ENCODE results near the gene ACSL6.

Gene ACSL6

DNA sequence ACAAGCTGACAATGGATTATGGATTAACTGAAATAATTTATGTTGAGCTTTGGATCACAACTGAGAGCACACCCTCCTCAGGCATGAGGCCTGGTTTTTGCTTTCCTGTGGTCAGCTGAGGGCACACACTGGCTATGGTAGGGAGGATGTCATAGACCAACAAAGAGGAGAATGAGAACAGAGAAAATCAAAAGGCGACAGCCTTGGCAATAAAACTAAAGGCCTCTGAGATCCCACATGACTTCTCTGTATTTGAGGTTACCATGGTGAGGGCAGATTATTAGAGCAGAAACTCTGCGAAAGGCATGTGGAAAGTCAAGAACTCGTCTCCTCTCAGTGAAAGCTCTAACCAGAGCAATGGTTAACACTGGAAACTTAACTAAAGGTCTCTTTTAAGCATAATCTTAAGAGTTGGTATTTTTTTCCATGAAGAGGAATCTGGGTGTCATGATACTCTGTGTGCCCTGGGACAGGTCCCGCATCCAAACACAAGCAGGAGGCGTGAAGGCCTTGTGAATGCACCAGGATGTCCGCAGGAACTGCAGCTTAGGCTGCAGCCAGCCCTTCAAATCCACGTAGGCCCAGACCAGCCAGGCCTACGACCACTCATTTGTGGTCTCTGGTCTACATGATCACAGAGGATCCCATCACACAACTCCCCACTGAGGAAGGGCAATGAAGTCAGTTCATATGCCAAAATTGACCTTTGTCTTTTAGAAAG is 53.6 kb downstream of the ACSL6 start:
- Histone ChIP-seq H3K4me3 (ENCODE audit: low read length) (no peak overlapping the region), H3K79me2 (ENCODE audit: control insufficient read depth, low read length) (no peaks in the 10 kb centered on the region), H3K27me3 (ENCODE audit: control insufficient read depth, low read length) (peaks cover 4% of the 10 kb centered on the region; the same call in 1 of the 2 replicates), H3K9me2 (replicated peaks; ENCODE audit: control insufficient read depth, low read length) (no peaks in the 10 kb centered on the region), H3K9me3 (ENCODE audit: control insufficient read depth, insufficient read depth, low read length) (no peaks in the 10 kb centered on the region), H4K20me1 (ENCODE audit: control insufficient read depth, insufficient read depth, low read depth, low read length) (no peaks in the 10 kb centered on the region), H3K36me3 (ENCODE audit: control insufficient read depth, low read length) (no peaks in the 10 kb centered on the region), H3K27ac (ENCODE audit: low read depth, low read length) (no peak overlapping the region), H3F3A (ENCODE audit: control insufficient read depth, insufficient read depth) (no peaks in the 10 kb centered on the region), H3K4me2 (ENCODE audit: low read length) (no peak overlapping the region), H3K4me1 (ENCODE audit: control insufficient read depth, low read length) (no peaks in the 10 kb centered on the region)
- no peak for TF ChIP-seq EZH2phosphoT487 (IDR thresholded peaks at IDR 0.05; ENCODE audit: borderline replicate concordance, low read length)
- TF ChIP-seq, protein P1, sequence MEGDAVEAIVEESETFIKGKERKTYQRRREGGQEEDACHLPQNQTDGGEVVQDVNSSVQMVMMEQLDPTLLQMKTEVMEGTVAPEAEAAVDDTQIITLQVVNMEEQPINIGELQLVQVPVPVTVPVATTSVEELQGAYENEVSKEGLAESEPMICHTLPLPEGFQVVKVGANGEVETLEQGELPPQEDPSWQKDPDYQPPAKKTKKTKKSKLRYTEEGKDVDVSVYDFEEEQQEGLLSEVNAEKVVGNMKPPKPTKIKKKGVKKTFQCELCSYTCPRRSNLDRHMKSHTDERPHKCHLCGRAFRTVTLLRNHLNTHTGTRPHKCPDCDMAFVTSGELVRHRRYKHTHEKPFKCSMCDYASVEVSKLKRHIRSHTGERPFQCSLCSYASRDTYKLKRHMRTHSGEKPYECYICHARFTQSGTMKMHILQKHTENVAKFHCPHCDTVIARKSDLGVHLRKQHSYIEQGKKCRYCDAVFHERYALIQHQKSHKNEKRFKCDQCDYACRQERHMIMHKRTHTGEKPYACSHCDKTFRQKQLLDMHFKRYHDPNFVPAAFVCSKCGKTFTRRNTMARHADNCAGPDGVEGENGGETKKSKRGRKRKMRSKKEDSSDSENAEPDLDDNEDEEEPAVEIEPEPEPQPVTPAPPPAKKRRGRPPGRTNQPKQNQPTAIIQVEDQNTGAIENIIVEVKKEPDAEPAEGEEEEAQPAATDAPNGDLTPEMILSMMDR (IDR thresholded peaks at IDR 0.05; ENCODE audit: low read depth, low read length, poor library complexity, severe bottlenecking) = no peak

DNA sequence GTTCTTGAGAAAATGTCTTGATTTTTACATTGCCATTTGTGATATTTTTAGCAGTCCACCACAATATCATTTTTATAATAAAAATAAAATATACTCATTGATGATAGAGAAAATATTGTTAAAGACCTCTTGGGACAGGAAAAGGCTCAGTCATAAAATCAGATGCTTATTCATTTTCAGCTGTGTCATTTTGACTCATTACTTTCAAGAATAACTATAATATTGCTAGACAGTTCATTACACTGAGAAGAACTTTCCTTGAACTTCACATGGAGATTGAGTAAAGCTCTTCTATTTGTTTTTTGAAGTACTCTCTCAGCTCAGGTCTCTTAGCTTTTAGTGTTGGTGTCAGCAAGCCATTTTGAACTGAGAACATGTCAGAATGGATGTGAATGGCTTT is 57.5 kb downstream of the ACSL6 start:
- no peak overlapping the region for H3K4me2 ChIP-seq (ENCODE audit: low read length)
- H3K27ac ChIP-seq (ENCODE audit: low read depth, low read length) = no peak overlapping the region
- TF ChIP-seq, protein P1 (IDR thresholded peaks at IDR 0.05; ENCODE audit: low read depth, low read length, poor library complexity, severe bottlenecking) = no peak
- no peak for TF ChIP-seq EZH2phosphoT487 (IDR thresholded peaks at IDR 0.05; ENCODE audit: borderline replicate concordance, low read length)
- H3K9me3 ChIP-seq (ENCODE audit: control insufficient read depth, insufficient read depth, low read length) = no peaks in the 10 kb centered on the region
- H3K36me3 ChIP-seq (ENCODE audit: control insufficient read depth, low read length) = no peaks in the 10 kb centered on the region
- H3K27me3 ChIP-seq (ENCODE audit: control insufficient read depth, low read length) = peaks cover 7% of the 10 kb centered on the region
- H3F3A ChIP-seq (ENCODE audit: control insufficient read depth, insufficient read depth) = no peaks in the 10 kb centered on the region
- H3K4me1 ChIP-seq (ENCODE audit: control insufficient read depth, low read length) = no peaks in the 10 kb centered on the region
- no peaks in the 10 kb centered on the region for H3K9me2 ChIP-seq (replicated peaks; ENCODE audit: control insufficient read depth, low read length)
- no peaks in the 10 kb centered on the region for H3K79me2 ChIP-seq (ENCODE audit: control insufficient read depth, low read length)
- no peaks in the 10 kb centered on the region for H4K20me1 ChIP-seq (ENCODE audit: control insufficient read depth, insufficient read depth, low read depth, low read length)
- H3K4me3 ChIP-seq (ENCODE audit: low read length) = no peak overlapping the region

DNA sequence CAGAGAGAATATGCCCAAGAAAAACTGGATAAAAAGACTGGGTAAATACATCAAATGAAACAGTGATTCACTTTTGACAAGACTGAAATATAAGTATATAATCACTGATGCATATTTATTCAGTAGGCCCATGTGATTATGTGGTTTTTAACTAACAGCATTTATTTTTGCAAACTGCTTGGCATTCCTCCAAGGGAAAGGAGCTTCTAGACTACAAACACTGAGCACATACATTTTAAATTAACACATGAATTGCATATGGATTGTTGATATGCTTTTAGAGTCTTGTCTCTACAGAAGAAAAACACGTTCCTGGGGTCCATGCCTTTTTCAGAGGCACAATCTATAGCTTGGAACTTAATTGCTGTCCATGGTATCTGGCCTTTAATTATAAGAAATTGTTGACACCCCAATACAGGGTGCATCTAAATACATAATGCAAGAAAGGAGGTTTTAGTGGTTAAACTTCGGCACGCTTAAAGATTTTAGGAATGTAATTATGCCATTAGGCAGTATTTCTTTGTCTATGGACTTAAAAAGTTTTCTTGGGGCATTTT is 59.1 kb downstream of the ACSL6 start:
- Histone ChIP-seq H3K9me3 (ENCODE audit: control insufficient read depth, insufficient read depth, low read length) (no peaks in the 10 kb centered on the region), H3K27ac (ENCODE audit: low read depth, low read length) (no peak overlapping the region), H3K4me1 (ENCODE audit: control insufficient read depth, low read length) (no peaks in the 10 kb centered on the region), H3F3A (ENCODE audit: control insufficient read depth, insufficient read depth) (no peaks in the 10 kb centered on the region), H3K4me2 (ENCODE audit: low read length) (no peak overlapping the region), H3K9me2 (replicated peaks; ENCODE audit: control insufficient read depth, low read length) (no peaks in the 10 kb centered on the region), H3K27me3 (ENCODE audit: control insufficient read depth, low read length) (peaks cover 9% of the 10 kb centered on the region), H3K36me3 (ENCODE audit: control insufficient read depth, low read length) (no peaks in the 10 kb centered on the region), H3K79me2 (ENCODE audit: control insufficient read depth, low read length) (no peaks in the 10 kb centered on the region), H3K4me3 (ENCODE audit: low read length) (no peak overlapping the region), H4K20me1 (ENCODE audit: control insufficient read depth, insufficient read depth, low read depth, low read length) (no peaks in the 10 kb centered on the region)
- TF ChIP-seq EZH2phosphoT487 (IDR thresholded peaks at IDR 0.05; ENCODE audit: borderline replicate concordance, low read length) = no peak
- TF ChIP-seq, protein P1 (IDR thresholded peaks at IDR 0.05; ENCODE audit: low read depth, low read length, poor library complexity, severe bottlenecking) = no peak
